ENCODE results near the gene RNF223. TPM values are rescaled to one million over a fixed set of nuclear protein-coding genes. Genes with fewer than 3 reads are reported as not detected.
A peak's percentile ranks its signal among the peaks of the same experiment; 100 is the strongest.

RNF223 gene
- total and polyA plus RNA-seq, 2 of the 13 experiments (the other 11 are each of a cell fraction or from before 2014, with no cell fraction given), result 0.03 TPM; not detected in 1

DNA sequence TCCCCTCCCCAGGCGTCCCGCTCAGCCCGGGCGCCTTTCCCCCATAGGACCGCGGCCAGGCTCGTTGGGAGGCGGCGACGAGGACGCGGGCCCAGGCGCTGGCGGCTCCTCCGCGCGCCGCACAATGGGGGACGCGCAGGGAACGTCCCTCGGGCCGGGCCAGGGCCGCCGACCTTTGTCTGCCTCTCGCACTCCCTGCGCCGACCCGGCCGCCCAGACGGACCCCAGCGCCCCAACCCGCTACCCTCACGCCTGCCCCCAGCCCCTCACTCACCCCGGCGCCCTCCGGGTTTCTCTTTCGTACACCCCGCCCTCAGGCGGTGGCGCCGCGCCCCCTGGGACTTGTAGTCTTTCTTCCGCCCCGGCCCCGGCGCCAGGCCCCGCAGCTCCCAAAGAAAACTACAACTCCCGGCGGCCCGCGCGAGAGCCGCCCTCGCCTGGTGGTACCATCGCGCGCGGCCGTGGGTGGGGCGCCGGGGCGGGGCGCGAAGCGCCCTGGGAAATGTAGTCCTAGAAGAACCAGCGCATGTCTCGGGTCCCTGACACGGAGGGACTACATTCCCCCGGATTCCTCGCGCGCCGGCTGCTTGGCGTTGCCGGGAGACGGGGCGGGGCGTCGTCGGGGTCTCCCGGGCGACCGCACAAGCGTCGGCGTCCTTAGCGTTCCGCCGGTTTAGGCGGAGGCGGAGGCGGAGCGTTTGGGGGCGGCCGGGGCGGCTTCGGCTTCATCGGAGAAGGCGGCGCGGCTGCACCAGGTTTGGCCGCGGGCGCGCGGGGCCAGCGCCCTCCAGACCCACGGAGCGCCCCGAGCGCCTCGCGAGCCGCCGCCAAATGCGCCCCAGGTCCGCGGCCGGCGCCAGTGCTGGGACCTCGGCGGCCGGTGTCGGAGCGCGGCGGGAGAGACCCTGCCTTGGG lies 41.9 kb upstream of the RNF223 start, which contains the start of gene C1orf159 (continued):
- no peak for TF ChIP-seq AHDC1 (CRISPR knock-in tag; IDR thresholded peaks at IDR 0.05; ENCODE audit: borderline replicate concordance)
- no peak for TF ChIP-seq ZNF713 (CRISPR knock-in tag; IDR thresholded peaks at IDR 0.05)
- TF ChIP-seq ZNF276 (CRISPR knock-in tag; IDR thresholded peaks at IDR 0.05; ENCODE audit: low read depth), result no peak
- TF ChIP-seq, protein P1, sequence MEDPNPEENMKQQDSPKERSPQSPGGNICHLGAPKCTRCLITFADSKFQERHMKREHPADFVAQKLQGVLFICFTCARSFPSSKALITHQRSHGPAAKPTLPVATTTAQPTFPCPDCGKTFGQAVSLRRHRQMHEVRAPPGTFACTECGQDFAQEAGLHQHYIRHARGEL (CRISPR knock-in tag; IDR thresholded peaks at IDR 0.05), result no peak
- TF ChIP-seq NFIB (CRISPR knock-in tag; IDR thresholded peaks at IDR 0.05; ENCODE audit: borderline replicate concordance), result no peak
- peak; percentile 85 for TF ChIP-seq E2F5 (CRISPR knock-in tag; conservative IDR thresholded peaks at IDR 0.05)
- no peak for TF ChIP-seq SP2 (CRISPR knock-in tag; IDR thresholded peaks at IDR 0.05)
- TF ChIP-seq ESRRA (CRISPR knock-in tag; IDR thresholded peaks at IDR 0.05; ENCODE audit: low read depth), result no peak
- TF ChIP-seq RFX5 (IDR thresholded peaks at IDR 0.05; ENCODE audit: low read depth, low read length), result no peak
- peak; percentile 100 for TF ChIP-seq MXI1 (IDR thresholded peaks at IDR 0.05; ENCODE audit: borderline replicate concordance, low read depth, low read length)
- TF ChIP-seq ZNF607 (CRISPR knock-in tag; IDR thresholded peaks at IDR 0.05; ENCODE audit: borderline replicate concordance), result peak; percentile 56; the same call in 1 of the 2 replicates
- TF ChIP-seq DDIT3 (CRISPR knock-in tag; IDR thresholded peaks at IDR 0.05), result no peak
- no peak for TF ChIP-seq MYNN (CRISPR knock-in tag; IDR thresholded peaks at IDR 0.05; ENCODE audit: low read depth)
- TF ChIP-seq ZNF629 (CRISPR knock-in tag; conservative IDR thresholded peaks at IDR 0.05), result no peak
- TF ChIP-seq ATF5 (CRISPR knock-in tag; IDR thresholded peaks at IDR 0.05; ENCODE audit: low read depth), result no peak
- 0 out of 2 replicates have a peak, but pooled peaks have one; percentile 56 for TF ChIP-seq MIER2 (CRISPR knock-in tag; IDR thresholded peaks at IDR 0.05)
- no peak for TF ChIP-seq ZNF570 (CRISPR knock-in tag; IDR thresholded peaks at IDR 0.05; ENCODE audit: borderline replicate concordance)
- TF ChIP-seq SNAPC2 (CRISPR knock-in tag; IDR thresholded peaks at IDR 0.05), result no peak

All from HepG2 (cell line).